Posterior vena cava (tissue), 2 donors: Measurements from ENCODE around the gene SLC37A1. TPM values are rescaled to one million over a fixed set of nuclear protein-coding genes. Genes with fewer than 3 reads are reported as not detected.
"Not testable (repeated sequence)": the region's sequence is repeated elsewhere in the genome, so short reads cannot be mapped to it uniquely, and the experiment has no call there.

Source experiments
- DNase-seq: peaks from one replicate; pipeline ENCODE4 v3.0.0-alpha.2; 2020; ENCODE audit warnings: low spot score
- intact Hi-C, 2 donors: fragments of 100-400 bp; cut with DNase I; formaldehyde crosslinking; loops; one replicate each; pipeline versions ENCODE4 v1.14.1 to v1.14.2; 2022 to 2023
- long read RNA-seq, 2 donors: library from polyadenylated mRNA; unstranded; transcript quantifications; one replicate each; pipeline ENCODE4 v2.0.0, GENCODE V29; 2020 to 2021
- total RNA-seq, 2 donors: library from RNA; stranded (reverse); fragmentation: NEBNext Ultra II Directional; extraction: Animal tissue kit (Norgen Biotek cat#: 25700); gene quantifications; one replicate each; pipeline ENCODE4 v1.2.1, GENCODE V29; 2021
- donor health status: DM: yes; HTN: yes; CAD: no.
- donor health status: DM: yes; HTN: yes; CAD: no.

Gene SLC37A1
- 1 to 10 TPM; 5.2 to 6.0 TPM for total RNA-seq
- long read RNA-seq, donor 1, partial matches to known transcripts = 2 of 7 reads
- long read RNA-seq, donor 1, other reads (novel, unspliced or antisense) = 2 of 7 reads
- long read RNA-seq, donor 2, partial matches to known transcripts = 7 of 19 reads
- long read RNA-seq, donor 2, other reads (novel, unspliced or antisense) = 11 of 19 reads

- no peak for DNase-seq
- intact Hi-C loops = no loop called here
Measured at GRCh38 chr21:42513151-42513984, at the start of gene SLC37A1. Gene SLC37A1 (plus strand): TSS chr21:42513852. CDS start chr21:42518455, 4,603 bp downstream.

DNA sequence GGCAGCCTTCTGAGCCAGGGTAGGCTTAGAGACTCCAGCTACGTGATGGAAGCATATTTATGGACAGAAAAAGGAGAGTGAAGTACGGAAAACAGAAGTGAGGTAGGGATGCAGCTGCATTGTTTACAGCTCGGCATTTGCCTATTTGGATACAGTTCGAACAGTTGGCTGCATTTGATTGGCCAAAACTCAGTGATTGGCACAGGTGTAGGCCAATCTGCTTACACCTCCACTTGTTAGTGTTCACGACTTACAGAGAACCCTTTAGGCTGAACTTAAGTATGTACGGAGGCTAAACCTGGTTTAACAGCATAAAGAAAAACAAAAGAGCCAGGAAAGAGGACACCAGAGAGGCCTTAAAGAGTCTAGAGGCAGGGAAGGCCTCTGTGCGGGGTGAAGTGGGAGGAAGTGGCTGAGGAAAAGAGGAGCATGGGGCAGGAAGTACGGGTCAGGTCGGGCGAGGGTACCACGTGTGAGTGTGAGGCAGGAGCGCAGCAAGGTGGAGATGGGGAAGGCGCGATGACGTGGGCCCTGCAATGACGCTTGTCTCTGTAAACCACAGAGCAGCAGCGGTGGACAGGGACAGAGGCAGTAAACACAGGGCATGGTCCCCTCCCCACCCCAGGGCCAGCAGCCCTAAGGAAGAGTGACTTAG, 49.7 kb upstream of the SLC37A1 start:
- no peak for DNase-seq
- intact Hi-C loops = no loop called here

- intact Hi-C loops = no loop called here
- no peak for DNase-seq
Measured at GRCh38 chr21:42465008-42465802, 48.4 kb upstream of the SLC37A1 start.

- intact Hi-C loops = no loop called here
- no peak for DNase-seq
Measured at GRCh38 chr21:42465803-42466127, 47.9 kb upstream of the SLC37A1 start.

DNA sequence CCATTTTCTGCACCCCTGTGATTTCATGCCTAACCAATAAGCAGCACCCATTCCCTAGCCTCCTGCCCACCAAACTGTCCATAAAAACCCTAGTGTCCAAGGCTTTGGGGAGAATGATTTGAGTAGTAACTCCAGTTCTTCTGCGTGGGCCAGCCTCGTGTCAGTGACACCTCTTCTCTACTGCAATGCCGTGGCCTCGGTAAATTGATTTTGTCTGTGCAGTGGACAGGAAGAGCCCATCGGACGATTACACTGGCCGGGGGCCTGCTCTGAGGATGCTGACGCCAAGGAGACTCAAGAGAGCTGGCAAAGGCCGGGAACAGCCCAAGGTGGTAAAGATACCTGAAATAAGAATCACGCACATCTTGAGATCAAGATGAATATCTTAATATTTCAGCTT, 47.0 kb upstream of the SLC37A1 start:
- intact Hi-C loops = no loop called here
- DNase-seq = no peak

- DNase-seq = no peak
- intact Hi-C loops = no loop called here
Measured at GRCh38 chr21:42467140-42467983, 46.3 kb upstream of the SLC37A1 start.

DNA sequence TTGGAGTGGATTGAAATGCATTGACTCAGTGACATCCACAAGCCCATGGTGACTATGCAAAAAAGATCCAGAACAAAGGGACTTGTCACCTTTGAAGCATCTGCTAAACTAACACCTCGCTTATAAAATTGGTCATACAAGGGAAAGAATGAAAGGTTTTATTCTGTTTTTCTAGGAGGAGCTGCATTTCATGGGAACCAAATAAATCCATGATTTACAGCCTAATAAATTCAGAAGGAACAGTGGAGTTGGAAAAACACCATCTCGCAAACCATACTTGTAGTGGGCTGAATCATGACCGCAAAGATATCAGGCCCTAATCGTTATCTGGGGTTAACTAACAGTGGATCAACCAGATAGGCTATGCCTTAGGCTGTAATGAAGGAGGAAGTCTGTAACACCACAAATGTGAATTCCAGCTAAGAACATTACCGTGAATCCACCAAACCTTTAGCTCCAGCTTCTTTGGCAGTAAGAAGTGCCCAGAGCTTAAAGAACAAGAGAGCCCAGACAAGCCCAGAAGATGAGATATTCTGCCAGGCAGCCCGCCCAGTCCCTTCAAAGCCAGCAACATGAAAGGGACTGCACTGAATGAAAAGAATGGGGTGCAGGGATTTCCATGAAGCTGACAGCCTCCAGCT, 45.0 kb upstream of the SLC37A1 start:
- intact Hi-C loops = no loop called here
- DNase-seq = no peak

- intact Hi-C loops = no loop called here
- no peak for DNase-seq
Measured at GRCh38 chr21:42469272-42469671, 44.4 kb upstream of the SLC37A1 start.

GRCh38 chr21:42469726-42470125, 43.9 kb upstream of the SLC37A1 start:
- DNase-seq, intact Hi-C loops: not testable (repeated sequence)

GRCh38 chr21:42471206-42471605, 42.4 kb upstream of the SLC37A1 start:
- intact Hi-C loops = no loop called here
- DNase-seq = no peak

DNA sequence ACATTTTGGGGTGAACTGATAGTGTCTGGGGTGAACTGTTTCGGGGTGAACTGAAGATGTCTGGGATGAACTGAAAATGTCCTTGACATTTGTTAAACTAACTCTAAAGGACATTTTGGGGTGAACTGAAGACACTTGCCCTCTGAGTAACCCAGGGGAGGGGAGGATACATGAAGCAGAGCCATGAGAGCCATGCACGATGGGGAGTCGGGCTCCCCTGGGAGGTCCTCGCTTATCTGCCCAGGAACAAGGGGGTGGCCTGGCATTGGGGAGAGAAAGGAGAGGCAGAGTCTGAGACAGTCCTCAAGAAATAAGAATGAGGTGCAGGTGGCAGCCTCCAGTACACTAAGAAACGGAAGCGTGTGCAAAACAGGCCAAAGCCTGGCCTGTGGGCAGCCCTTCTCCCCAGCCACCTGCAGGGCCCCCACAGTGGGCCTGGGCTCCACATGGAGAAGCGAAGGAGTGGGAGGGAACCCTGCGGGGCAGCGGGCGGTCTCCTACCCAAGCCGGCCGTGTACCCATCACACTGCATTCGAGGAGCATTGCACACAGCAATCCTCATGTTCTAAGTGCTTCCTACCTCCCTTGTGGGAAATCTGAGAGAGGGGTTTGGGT, 41.8 kb upstream of the SLC37A1 start:
- intact Hi-C loops = no loop called here
- no peak for DNase-seq

GRCh38 chr21:42472521-42472920, 41.1 kb upstream of the SLC37A1 start:
- DNase-seq = no peak
- intact Hi-C loops = no loop called here

- intact Hi-C loops = no loop called here
- DNase-seq = no peak
Measured at GRCh38 chr21:42473498-42474042, 40.1 kb upstream of the SLC37A1 start.

DNA sequence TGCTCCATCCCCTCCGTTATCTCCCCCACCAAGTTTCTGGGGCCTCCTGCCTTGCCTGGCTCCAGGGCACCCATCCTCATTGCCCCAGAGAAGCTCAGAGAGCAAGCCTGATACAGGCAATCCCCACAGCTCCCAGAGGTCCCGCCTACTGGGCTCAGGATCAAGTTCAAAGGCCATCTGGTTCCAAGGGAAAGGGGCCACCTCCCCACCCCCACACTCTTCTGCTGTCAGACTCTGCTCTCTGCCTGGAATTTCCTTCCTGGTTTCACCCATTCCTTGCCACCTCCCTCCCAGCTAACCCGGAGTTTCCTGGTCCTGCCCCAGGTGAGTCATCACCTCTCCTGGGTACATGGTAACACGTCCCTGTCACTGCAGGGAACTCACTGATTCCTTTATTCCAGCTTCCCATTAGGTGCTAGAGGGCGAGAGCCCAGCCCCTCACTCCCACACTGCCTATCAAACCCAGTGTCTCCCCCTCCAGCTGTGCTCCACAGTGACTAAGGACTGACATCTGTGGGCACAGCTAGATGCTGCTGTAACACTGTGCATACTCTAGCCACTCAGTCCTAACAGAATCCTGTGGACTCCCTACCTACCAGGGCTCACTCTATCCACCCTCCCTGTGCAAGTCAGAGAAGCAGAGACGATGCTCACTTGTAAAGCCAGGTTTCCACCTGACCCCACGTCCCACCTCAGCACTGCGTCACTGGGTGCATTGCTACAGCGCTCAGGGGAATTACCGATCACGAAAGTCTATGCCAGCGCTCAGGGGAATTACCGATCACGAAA, 39.4 kb upstream of the SLC37A1 start:
- intact Hi-C loops = no loop called here
- no peak for DNase-seq

- no peak for DNase-seq
- intact Hi-C loops = no loop called here
Measured at GRCh38 chr21:42475036-42475435, 38.6 kb upstream of the SLC37A1 start.

GRCh38 chr21:42475526-42476387, 37.9 kb upstream of the SLC37A1 start:
- DNase-seq = no peak
- intact Hi-C loops = no loop called here
